Astrocyte of the cerebellum (primary cell): ENCODE measurements around the gene DUSP9.

Experiments
- DNase-seq: peaks from one replicate; pipeline ENCODE4 v3.0.0-alpha.2; 2011; ENCODE audit warnings: low read depth
- H3K4me3 ChIP-seq: 2 replicates; pipeline ENCODE4 v1.5.1; 2011; ENCODE audit warnings: mild to moderate bottlenecking, low read depth, low read length, moderate library complexity
- in situ Hi-C: cut with HindIII; loops from 2 replicates; pipeline ENCODE4 v1.10.0; 2017; ENCODE audit warnings: low sequenced_read_pairs
- TF ChIP-seq, protein P1 (sequence below): IDR thresholded peaks from 2 replicates; pipeline ENCODE4 v1.5.1; 2012; ENCODE audit warnings: low read length, low read depth, moderate library complexity, mild to moderate bottlenecking; ENCODE audit errors: missing control alignments

Gene DUSP9, protein sequence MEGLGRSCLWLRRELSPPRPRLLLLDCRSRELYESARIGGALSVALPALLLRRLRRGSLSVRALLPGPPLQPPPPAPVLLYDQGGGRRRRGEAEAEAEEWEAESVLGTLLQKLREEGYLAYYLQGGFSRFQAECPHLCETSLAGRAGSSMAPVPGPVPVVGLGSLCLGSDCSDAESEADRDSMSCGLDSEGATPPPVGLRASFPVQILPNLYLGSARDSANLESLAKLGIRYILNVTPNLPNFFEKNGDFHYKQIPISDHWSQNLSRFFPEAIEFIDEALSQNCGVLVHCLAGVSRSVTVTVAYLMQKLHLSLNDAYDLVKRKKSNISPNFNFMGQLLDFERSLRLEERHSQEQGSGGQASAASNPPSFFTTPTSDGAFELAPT

DNA sequence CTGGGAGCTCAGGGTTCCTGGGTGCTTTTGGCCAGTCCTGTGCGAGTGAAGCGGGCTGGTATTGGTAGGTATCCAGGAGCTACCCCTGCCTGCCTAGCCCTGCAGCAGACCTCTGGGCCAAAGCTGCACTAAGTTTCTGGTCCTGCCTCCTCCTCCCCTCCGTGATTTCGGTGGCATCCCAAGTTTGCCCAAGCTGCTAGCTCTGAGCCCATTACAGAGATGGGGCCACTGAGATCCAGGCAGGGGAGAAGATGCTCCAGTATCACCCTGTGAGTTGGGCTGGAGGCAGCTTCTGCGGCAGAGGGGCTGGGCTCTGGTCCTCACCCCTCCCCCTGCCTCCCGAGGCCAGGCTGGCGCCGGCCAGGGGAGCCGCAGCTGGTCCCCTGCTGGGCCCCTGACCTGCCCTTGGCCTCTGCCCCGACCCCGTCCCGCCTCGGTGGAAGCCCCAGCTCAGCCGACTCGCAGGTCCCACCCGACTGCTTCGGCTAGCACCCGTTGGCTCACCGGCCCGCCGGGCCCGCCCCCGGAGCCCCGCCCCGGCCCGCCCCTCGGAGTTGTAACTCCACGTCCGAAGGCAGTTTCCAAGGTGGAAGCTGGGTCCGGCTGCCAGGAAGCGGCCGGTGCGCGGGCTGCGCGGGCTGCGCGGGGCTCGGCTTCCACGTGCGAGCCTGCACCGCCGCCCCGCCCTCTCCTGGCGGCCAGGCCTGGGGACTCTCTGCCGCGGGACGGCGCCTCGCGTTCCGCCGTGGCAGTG lies at the start of gene DUSP9:
Gene DUSP9 (plus strand): TSS at position 584 of the 754 bp plus-strand sequence. CDS start 751 bp downstream, outside the sequence.
- no peak within 1 kb of the TSS for H3K4me3 ChIP-seq
- in situ Hi-C loops, result no loop called here
- no peak for DNase-seq
- TF ChIP-seq, protein P1, sequence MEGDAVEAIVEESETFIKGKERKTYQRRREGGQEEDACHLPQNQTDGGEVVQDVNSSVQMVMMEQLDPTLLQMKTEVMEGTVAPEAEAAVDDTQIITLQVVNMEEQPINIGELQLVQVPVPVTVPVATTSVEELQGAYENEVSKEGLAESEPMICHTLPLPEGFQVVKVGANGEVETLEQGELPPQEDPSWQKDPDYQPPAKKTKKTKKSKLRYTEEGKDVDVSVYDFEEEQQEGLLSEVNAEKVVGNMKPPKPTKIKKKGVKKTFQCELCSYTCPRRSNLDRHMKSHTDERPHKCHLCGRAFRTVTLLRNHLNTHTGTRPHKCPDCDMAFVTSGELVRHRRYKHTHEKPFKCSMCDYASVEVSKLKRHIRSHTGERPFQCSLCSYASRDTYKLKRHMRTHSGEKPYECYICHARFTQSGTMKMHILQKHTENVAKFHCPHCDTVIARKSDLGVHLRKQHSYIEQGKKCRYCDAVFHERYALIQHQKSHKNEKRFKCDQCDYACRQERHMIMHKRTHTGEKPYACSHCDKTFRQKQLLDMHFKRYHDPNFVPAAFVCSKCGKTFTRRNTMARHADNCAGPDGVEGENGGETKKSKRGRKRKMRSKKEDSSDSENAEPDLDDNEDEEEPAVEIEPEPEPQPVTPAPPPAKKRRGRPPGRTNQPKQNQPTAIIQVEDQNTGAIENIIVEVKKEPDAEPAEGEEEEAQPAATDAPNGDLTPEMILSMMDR, result no peak

DNA sequence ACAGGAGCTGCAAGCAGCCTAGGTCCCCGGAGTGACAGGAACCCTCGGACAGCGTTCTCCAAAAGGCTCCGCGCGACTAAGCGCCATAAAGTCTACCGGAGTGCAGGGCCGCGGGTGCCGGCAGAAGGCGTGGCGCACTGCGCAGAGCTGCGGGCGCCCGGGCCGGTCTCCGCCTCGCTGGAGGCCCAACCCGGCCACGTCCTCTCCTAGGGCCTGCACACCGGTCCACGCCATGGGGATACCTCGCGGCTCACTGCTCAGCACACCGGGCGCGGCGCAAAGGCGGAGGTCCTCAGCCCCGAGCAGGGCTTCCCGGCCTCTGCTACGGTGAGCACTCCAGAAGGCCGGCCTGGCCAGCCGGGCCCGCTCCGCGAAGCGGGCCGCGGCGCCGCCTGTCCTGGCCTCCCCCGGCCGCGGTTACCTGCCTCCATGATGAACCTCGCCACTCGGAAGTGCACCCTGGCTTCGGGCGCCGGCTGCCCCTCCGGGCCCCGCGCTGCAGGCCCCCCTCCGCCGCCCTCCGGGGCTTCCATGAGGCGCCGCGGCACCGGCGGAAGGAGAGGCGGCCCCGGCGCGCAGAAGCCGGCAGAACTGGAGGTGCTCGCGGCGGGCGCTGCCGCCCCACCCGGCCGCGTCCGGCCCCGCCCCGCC lies 48.3 kb upstream of the DUSP9 start, which contains the start of gene CCNQ:
Gene CCNQ (minus strand): TSS at position 599 of the 651 bp plus-strand sequence. CDS start 66 bp downstream, at position 533.
- peak within 1 kb of the TSS; percentile 63 for H3K4me3 ChIP-seq
- TF ChIP-seq, protein P1, result no peak
- in situ Hi-C loops, result no loop called here
- DNase-seq, result no peak

DNA sequence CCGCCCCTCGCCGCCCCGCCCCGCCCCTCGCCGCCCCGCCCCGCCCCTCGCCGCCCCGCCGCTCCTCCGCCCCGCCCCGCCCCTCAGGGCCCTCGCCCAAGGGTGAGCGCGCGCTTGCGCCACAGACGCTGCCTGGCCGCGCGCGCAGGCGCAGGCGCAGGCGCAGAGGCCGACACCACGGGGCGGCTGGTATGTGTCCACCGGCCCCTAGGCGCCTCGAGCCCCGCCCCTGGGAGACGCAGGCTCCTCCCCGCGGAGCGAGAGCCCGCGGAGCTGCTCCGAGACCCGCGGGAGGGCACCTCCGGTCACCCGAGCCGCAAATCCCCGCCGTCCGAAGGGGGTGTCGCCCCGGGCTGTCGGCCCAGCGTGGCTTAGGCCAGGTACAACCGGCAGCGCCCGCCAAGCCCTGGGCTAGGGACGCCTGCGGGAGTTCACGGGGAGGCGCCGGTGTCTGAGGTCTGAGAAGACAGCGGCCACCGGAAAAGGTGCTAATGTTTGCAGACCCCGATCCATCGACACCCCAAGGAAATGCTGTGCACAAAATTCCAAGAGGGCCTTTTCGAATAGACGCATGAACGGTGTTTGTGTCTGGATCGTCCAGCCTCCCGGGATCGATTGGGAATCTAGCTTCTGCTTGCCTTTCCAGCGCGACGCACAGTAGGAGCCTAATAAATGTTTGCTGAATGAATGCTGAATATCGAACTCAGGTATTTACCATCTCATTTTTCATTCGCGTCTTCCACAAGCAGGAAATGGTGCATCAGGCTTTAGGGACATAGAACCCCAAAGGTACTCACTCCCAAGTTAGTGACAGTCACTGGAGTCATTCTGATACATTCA lies 47.6 kb upstream of the DUSP9 start:
- H3K4me3 ChIP-seq, result peak overlapping the region; percentile 63
- peak; percentile 56 for DNase-seq
- in situ Hi-C loops, result no loop called here
- TF ChIP-seq, protein P1, result no peak

DNA sequence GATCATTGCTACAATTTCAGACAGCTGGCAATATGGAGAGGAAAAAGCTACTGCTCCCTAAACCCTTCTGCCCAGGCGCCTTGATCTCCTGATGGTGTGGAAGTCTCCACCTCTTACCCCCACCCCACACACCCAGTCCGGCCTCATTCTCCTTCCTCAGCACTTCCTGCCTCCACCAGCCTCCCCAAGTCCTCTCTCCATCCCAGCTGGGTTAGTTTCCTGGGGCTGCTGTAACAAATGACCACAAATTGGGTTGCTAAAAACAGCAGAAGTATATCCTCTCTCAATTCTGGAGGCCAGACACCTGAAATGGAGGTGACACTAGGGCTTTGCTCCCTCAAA lies 47.0 kb upstream of the DUSP9 start:
- H3K4me3 ChIP-seq, result peak overlapping the region; percentile 63
- TF ChIP-seq, protein P1, result no peak
- in situ Hi-C loops, result no loop called here
- DNase-seq, result no peak

DNA sequence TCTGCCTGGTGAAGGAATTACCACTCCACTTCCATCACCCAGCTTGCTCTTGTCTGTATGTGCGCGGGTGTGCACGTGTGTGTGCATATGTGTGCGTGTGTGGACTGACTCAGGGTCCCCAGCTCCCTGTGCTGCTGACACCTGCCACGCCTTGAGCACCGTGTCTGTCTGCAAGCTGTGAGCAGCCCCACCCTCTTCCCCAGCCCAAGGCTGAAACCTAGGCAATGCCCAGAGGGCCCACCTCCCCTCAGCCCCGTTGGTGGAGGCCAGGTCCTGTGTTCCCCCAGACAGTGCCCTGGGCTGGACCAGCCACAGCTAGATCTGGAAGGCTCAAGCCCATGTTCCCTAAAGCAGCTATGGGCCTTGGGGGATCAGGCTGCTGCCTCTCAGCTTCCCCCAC lies 46.1 kb upstream of the DUSP9 start:
- no peak for DNase-seq
- in situ Hi-C loops, result no loop called here
- TF ChIP-seq, protein P1, result no peak
- H3K4me3 ChIP-seq, result no peak overlapping the region
